Erythroblast (primary cell): ENCODE data around the gene PPARG.

Source experiments
- GATA1 ChIP-seq: IDR thresholded peaks from 2 replicates; pipeline ENCODE4 v1.6.1; 2011; ENCODE audit warnings: low read depth, mild to moderate bottlenecking, control low read depth, low read length, moderate library complexity
- POLR2A ChIP-seq: IDR thresholded peaks from 2 replicates; pipeline ENCODE4 v1.6.1; 2011; ENCODE audit warnings: mild to moderate bottlenecking, low read length

DNA sequence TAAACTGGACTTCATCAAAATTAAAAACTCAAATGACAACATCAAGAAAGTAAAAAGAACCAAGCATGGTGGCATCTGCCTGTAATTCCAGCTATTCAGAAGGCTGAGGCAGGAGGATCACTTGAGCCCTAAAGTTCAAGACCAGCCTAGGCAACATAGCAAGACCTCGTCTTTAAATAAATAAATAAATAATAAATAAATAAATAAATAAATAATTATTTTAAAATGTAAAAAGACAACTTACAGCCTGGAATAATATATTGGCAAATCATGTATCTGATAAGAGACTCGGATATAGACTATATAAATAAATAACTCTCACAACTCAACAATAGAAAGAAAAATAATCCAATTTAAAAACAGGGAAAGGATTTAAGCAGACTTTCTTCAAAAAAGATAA is 4.3 kb upstream of the PPARG start:
- TF ChIP-seq POLR2A (no peak), GATA1 (no peak)
